ENCODE measurements around the gene PPP1R13L. TPM values are rescaled to one million over a fixed set of nuclear protein-coding genes. Genes with fewer than 3 reads are reported as not detected.

The PPP1R13L gene
- total and polyA plus RNA-seq, 4 donors: 0.51 to 7.7 (median 4.9) TPM

DNA sequence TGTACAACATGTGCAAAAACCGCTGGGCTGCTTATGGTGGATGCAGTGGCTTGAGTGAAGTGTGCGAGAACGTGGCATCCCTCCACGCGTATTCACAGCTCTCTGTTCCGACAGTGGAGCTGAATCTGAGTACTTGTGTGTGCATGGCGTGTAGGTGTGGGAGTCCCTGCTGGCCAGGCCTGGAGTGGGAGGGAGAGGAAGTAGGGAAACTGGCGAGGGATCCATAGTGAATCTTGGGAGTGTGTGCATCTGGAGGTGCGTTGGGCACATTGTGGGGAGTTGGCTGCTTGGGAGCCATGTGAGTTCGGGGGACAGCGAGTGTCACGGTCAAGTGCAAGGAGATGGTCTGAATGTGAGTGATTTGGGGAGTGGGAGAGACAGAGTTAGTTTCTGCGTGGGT is 62.0 kb downstream of the PPP1R13L start:
- Histone ChIP-seq H3K36me3 (ENCODE audit: control insufficient read depth in 4 of 4, insufficient read depth in 3 of 4, low read depth in 1 of 4, low read length in 3 of 4) (no peaks in the 10 kb centered on the region), H3K9me3 (ENCODE audit: control insufficient read depth in 4 of 4, low read length in 3 of 4) (no peaks in the 10 kb centered on the region), H3K27ac (ENCODE audit: low read depth in 1 of 2, low read length in 2 of 2) (no peak overlapping the region), H3K4me3 (ENCODE audit: low read depth in 1 of 3, low read length in 3 of 3) (no peak overlapping the region), H3K4me1 (ENCODE audit: control insufficient read depth in 4 of 4, insufficient read depth in 4 of 4, low read length in 3 of 4) (peaks cover 6 to 11% (median 8%) of the 10 kb centered on the region in 4 donors), H3K27me3 (ENCODE audit: control insufficient read depth in 4 of 4, insufficient read depth in 4 of 4, low read length in 3 of 4) (no peaks in the 10 kb centered on the region), H3K9ac (ENCODE audit: low read depth in 1 of 2, low read length in 2 of 2) (no peak overlapping the region)
- 89% methylated on average over 13 of the region's 13 CpGs for WGBS
- TF ChIP-seq SP1 (IDR thresholded peaks at IDR 0.05) (no peak), GABPA (IDR thresholded peaks at IDR 0.05 in 1 of 2, conservative IDR thresholded peaks at IDR 0.05 in 1 of 2) (no peak), FOXA2 (IDR thresholded peaks at IDR 0.05) (no peak), HNF4A (conservative IDR thresholded peaks at IDR 0.05) (no peak), RAD21 (IDR thresholded peaks at IDR 0.05) (no peak), YY1 (IDR thresholded peaks at IDR 0.05) (no peak), NR2F2 (IDR thresholded peaks at IDR 0.05) (no peak), EGR1 (IDR thresholded peaks at IDR 0.05; ENCODE audit: low read depth in 2 of 2) (no peak), JUND (IDR thresholded peaks at IDR 0.05) (no peak), FOXA1 (IDR thresholded peaks at IDR 0.05) (no peak), HNF4G (IDR thresholded peaks at IDR 0.05) (no peak), TAF1 (conservative IDR thresholded peaks at IDR 0.05) (no peak), RXRA (IDR thresholded peaks at IDR 0.05) (no peak)
- TF ChIP-seq, protein P1, sequence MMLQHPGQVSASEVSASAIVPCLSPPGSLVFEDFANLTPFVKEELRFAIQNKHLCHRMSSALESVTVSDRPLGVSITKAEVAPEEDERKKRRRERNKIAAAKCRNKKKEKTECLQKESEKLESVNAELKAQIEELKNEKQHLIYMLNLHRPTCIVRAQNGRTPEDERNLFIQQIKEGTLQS (IDR thresholded peaks at IDR 0.05): no peak
- TF ChIP-seq, protein P2, sequence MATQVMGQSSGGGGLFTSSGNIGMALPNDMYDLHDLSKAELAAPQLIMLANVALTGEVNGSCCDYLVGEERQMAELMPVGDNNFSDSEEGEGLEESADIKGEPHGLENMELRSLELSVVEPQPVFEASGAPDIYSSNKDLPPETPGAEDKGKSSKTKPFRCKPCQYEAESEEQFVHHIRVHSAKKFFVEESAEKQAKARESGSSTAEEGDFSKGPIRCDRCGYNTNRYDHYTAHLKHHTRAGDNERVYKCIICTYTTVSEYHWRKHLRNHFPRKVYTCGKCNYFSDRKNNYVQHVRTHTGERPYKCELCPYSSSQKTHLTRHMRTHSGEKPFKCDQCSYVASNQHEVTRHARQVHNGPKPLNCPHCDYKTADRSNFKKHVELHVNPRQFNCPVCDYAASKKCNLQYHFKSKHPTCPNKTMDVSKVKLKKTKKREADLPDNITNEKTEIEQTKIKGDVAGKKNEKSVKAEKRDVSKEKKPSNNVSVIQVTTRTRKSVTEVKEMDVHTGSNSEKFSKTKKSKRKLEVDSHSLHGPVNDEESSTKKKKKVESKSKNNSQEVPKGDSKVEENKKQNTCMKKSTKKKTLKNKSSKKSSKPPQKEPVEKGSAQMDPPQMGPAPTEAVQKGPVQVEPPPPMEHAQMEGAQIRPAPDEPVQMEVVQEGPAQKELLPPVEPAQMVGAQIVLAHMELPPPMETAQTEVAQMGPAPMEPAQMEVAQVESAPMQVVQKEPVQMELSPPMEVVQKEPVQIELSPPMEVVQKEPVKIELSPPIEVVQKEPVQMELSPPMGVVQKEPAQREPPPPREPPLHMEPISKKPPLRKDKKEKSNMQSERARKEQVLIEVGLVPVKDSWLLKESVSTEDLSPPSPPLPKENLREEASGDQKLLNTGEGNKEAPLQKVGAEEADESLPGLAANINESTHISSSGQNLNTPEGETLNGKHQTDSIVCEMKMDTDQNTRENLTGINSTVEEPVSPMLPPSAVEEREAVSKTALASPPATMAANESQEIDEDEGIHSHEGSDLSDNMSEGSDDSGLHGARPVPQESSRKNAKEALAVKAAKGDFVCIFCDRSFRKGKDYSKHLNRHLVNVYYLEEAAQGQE (IDR thresholded peaks at IDR 0.05): no peak
- TF ChIP-seq, protein P3, sequence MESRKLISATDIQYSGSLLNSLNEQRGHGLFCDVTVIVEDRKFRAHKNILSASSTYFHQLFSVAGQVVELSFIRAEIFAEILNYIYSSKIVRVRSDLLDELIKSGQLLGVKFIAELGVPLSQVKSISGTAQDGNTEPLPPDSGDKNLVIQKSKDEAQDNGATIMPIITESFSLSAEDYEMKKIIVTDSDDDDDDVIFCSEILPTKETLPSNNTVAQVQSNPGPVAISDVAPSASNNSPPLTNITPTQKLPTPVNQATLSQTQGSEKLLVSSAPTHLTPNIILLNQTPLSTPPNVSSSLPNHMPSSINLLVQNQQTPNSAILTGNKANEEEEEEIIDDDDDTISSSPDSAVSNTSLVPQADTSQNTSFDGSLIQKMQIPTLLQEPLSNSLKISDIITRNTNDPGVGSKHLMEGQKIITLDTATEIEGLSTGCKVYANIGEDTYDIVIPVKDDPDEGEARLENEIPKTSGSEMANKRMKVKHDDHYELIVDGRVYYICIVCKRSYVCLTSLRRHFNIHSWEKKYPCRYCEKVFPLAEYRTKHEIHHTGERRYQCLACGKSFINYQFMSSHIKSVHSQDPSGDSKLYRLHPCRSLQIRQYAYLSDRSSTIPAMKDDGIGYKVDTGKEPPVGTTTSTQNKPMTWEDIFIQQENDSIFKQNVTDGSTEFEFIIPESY (IDR thresholded peaks at IDR 0.05): no peak
- TF ChIP-seq, protein P4, sequence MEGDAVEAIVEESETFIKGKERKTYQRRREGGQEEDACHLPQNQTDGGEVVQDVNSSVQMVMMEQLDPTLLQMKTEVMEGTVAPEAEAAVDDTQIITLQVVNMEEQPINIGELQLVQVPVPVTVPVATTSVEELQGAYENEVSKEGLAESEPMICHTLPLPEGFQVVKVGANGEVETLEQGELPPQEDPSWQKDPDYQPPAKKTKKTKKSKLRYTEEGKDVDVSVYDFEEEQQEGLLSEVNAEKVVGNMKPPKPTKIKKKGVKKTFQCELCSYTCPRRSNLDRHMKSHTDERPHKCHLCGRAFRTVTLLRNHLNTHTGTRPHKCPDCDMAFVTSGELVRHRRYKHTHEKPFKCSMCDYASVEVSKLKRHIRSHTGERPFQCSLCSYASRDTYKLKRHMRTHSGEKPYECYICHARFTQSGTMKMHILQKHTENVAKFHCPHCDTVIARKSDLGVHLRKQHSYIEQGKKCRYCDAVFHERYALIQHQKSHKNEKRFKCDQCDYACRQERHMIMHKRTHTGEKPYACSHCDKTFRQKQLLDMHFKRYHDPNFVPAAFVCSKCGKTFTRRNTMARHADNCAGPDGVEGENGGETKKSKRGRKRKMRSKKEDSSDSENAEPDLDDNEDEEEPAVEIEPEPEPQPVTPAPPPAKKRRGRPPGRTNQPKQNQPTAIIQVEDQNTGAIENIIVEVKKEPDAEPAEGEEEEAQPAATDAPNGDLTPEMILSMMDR (IDR thresholded peaks at IDR 0.05; ENCODE audit: low read depth, low read length, missing input control): no peak
- TF ChIP-seq, protein P5, sequence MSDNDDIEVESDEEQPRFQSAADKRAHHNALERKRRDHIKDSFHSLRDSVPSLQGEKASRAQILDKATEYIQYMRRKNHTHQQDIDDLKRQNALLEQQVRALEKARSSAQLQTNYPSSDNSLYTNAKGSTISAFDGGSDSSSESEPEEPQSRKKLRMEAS (IDR thresholded peaks at IDR 0.05): no peak
- no peak for DNase-seq (ENCODE audit: low spot score)
